ENCODE results near the gene EMP1. TPM values are rescaled to one million over a fixed set of nuclear protein-coding genes. Genes with fewer than 3 reads are reported as not detected.
A peak's percentile ranks its signal among the peaks of the same experiment; 100 is the strongest.

EMP1 gene
- total and polyA plus RNA-seq, 9 of the 15 experiments (the other 6 are each of a cell fraction or from before 2014, with no cell fraction given), result 0.10 to 0.60 TPM; not detected in 7

DNA sequence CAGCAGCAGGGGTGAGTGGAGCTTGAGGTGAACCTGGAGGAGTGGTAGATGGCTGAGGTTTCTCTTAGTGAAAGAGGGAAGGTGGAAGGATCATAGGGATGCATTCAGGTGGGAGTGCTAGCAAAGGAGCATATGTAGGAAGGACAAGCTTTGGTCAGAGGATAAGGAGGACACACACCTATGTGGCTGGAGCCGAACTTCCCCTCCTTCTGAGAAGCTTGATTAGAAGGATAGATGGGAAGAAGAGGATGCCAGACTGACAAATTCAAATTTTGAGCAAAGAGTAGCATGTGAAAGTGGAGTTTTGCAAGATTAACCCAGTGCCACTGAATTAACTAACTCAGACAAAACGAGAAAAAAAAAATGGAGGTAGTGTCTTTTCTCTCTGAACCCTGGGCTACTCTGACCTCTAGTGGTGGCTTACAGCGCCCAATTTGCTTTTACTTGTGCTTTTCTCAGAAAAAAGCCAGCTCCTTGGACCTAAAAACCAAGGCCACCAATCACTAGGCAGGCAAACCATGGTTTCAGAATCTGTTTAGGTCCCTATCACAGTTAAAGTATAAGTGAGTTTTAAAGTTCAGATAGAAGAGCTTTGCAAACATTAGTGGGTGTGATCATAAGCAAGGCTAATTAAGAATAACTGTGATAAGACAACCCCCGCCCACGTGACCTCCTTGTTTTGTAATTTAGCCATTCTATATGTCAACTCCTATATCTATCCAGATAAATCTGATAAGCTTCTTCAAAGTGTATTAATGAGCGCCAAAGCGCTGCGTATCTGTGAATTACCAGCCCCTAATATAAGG, 15.5 kb downstream of the EMP1 start (continued):
- TF ChIP-seq, protein P1, sequence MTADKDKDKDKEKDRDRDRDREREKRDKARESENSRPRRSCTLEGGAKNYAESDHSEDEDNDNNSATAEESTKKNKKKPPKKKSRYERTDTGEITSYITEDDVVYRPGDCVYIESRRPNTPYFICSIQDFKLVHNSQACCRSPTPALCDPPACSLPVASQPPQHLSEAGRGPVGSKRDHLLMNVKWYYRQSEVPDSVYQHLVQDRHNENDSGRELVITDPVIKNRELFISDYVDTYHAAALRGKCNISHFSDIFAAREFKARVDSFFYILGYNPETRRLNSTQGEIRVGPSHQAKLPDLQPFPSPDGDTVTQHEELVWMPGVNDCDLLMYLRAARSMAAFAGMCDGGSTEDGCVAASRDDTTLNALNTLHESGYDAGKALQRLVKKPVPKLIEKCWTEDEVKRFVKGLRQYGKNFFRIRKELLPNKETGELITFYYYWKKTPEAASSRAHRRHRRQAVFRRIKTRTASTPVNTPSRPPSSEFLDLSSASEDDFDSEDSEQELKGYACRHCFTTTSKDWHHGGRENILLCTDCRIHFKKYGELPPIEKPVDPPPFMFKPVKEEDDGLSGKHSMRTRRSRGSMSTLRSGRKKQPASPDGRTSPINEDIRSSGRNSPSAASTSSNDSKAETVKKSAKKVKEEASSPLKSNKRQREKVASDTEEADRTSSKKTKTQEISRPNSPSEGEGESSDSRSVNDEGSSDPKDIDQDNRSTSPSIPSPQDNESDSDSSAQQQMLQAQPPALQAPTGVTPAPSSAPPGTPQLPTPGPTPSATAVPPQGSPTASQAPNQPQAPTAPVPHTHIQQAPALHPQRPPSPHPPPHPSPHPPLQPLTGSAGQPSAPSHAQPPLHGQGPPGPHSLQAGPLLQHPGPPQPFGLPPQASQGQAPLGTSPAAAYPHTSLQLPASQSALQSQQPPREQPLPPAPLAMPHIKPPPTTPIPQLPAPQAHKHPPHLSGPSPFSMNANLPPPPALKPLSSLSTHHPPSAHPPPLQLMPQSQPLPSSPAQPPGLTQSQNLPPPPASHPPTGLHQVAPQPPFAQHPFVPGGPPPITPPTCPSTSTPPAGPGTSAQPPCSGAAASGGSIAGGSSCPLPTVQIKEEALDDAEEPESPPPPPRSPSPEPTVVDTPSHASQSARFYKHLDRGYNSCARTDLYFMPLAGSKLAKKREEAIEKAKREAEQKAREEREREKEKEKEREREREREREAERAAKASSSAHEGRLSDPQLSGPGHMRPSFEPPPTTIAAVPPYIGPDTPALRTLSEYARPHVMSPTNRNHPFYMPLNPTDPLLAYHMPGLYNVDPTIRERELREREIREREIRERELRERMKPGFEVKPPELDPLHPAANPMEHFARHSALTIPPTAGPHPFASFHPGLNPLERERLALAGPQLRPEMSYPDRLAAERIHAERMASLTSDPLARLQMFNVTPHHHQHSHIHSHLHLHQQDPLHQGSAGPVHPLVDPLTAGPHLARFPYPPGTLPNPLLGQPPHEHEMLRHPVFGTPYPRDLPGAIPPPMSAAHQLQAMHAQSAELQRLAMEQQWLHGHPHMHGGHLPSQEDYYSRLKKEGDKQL (CRISPR knock-in tag; IDR thresholded peaks at IDR 0.05; ENCODE audit: borderline replicate concordance), result no peak
- TF ChIP-seq YY1 (IDR thresholded peaks at IDR 0.05; ENCODE audit: borderline replicate concordance in 1 of 3, control insufficient read depth in 1 of 3, extremely low read depth in 1 of 3, insufficient read depth in 3 of 3, insufficient read length in 1 of 3, insufficient replicate concordance in 2 of 3, low read depth in 1 of 3, low read length in 2 of 3) (peak in 1 of 3 experiments; percentile 66), RBM17 (IDR thresholded peaks at IDR 0.05; ENCODE audit: borderline replicate concordance, low read depth, low read length) (no peak), ZNF785 (CRISPR knock-in tag; IDR thresholded peaks at IDR 0.05) (no peak), HLTF (IDR thresholded peaks at IDR 0.05) (no peak), RAD51 (IDR thresholded peaks at IDR 0.05; ENCODE audit: borderline replicate concordance, low read depth) (peak; percentile 50; the same call in 1 of the 2 replicates), XRCC4 (IDR thresholded peaks at IDR 0.05; ENCODE audit: extremely low read depth, insufficient read depth, insufficient read length) (no peak), BRD9 (IDR thresholded peaks at IDR 0.05; ENCODE audit: low read depth, partially characterized antibody) (no peak), ZNF239 (CRISPR knock-in tag; IDR thresholded peaks at IDR 0.05) (no peak), DPF2 (IDR thresholded peaks at IDR 0.05) (no peak), HDAC6 (IDR thresholded peaks at IDR 0.05; ENCODE audit: low read depth, low read length) (no peak)
- TF ChIP-seq, protein P2, sequence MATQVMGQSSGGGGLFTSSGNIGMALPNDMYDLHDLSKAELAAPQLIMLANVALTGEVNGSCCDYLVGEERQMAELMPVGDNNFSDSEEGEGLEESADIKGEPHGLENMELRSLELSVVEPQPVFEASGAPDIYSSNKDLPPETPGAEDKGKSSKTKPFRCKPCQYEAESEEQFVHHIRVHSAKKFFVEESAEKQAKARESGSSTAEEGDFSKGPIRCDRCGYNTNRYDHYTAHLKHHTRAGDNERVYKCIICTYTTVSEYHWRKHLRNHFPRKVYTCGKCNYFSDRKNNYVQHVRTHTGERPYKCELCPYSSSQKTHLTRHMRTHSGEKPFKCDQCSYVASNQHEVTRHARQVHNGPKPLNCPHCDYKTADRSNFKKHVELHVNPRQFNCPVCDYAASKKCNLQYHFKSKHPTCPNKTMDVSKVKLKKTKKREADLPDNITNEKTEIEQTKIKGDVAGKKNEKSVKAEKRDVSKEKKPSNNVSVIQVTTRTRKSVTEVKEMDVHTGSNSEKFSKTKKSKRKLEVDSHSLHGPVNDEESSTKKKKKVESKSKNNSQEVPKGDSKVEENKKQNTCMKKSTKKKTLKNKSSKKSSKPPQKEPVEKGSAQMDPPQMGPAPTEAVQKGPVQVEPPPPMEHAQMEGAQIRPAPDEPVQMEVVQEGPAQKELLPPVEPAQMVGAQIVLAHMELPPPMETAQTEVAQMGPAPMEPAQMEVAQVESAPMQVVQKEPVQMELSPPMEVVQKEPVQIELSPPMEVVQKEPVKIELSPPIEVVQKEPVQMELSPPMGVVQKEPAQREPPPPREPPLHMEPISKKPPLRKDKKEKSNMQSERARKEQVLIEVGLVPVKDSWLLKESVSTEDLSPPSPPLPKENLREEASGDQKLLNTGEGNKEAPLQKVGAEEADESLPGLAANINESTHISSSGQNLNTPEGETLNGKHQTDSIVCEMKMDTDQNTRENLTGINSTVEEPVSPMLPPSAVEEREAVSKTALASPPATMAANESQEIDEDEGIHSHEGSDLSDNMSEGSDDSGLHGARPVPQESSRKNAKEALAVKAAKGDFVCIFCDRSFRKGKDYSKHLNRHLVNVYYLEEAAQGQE (IDR thresholded peaks at IDR 0.05; ENCODE audit: borderline replicate concordance), result peak; percentile 50; the same call in 1 of the 2 replicates
- TF ChIP-seq, protein P2 (CRISPR knock-in tag; IDR thresholded peaks at IDR 0.05; ENCODE audit: low read depth), result no peak
